ENCODE measurements around the gene VPS33A.
"Not testable (repeated sequence)": the region's sequence is repeated elsewhere in the genome, so short reads cannot be mapped to it uniquely, and the experiment has no call there.

Gene VPS33A

DNA sequence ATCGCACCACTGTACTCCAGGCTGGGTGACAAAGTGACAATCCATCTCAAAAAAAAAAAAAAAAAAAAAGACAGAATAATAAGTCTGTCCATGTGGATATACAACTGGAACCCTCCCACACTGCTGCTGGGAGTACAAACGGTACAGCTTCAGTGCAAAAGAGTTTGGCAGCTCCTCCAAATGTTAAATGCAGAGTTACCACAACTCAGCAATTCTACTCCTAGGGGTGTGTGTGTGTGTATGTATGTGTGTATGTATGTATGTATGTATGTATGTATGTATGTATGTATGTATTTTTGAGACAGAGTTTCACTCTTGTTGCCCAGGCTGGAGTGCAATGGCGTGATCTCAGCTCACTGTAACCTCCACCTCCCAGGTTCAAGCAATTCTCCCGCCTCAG, 7.4 kb downstream of the VPS33A start:
- not testable (repeated sequence) for H3K4me3 ChIP-seq (ENCODE audit: low read length in 2 of 2); H3K27ac ChIP-seq (ENCODE audit: low read length); H3K9me3 ChIP-seq (ENCODE audit: control insufficient read depth in 2 of 2, low read length in 2 of 2); H3K9ac ChIP-seq (ENCODE audit: low read length in 2 of 2); H3K27me3 ChIP-seq (ENCODE audit: control insufficient read depth in 1 of 2, insufficient read depth in 2 of 2, low read length in 2 of 2); H3K4me1 ChIP-seq (ENCODE audit: control insufficient read depth, insufficient read depth, low read length)
- H3K36me3 ChIP-seq (ENCODE audit: control insufficient read depth in 2 of 2, insufficient read depth in 2 of 2, low read length in 2 of 2), result peaks cover 23 to 28% of the 10 kb centered on the region in 2 donors

DNA sequence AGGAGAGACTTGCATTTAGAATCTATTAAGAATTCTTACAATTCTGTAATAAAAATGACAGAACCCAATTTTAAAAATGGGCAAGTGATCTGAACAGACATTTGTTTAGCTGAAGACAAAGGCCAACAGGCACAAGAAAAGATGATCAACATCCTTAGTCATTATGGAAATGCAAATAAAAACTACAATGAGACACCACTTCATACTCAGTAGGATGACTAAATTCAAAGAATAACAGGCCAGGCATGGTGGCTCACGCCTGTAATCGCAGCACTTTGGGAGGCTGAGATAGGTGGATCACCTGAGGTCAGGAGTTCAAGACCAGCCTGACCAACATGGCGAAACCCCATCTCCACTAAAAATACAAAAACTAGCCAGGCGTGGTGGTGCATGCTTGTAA, 7.8 kb downstream of the VPS33A start:
- H3K36me3 ChIP-seq (ENCODE audit: control insufficient read depth in 2 of 2, insufficient read depth in 2 of 2, low read length in 2 of 2), result peaks cover 20 to 28% of the 10 kb centered on the region in 2 donors
- not testable (repeated sequence) for H3K4me1 ChIP-seq (ENCODE audit: control insufficient read depth, insufficient read depth, low read length); H3K4me3 ChIP-seq (ENCODE audit: low read length in 2 of 2); H3K27me3 ChIP-seq (ENCODE audit: control insufficient read depth in 1 of 2, insufficient read depth in 2 of 2, low read length in 2 of 2); H3K9ac ChIP-seq (ENCODE audit: low read length in 2 of 2); H3K9me3 ChIP-seq (ENCODE audit: control insufficient read depth in 2 of 2, low read length in 2 of 2); H3K27ac ChIP-seq (ENCODE audit: low read length)

- Histone ChIP-seq H3K27ac (ENCODE audit: low read length) (no peak overlapping the region), H3K27me3 (ENCODE audit: control insufficient read depth in 1 of 2, insufficient read depth in 2 of 2, low read length in 2 of 2) (no peaks in the 10 kb centered on the region), H3K9me3 (ENCODE audit: control insufficient read depth in 2 of 2, low read length in 2 of 2) (no peaks in the 10 kb centered on the region), H3K4me1 (ENCODE audit: control insufficient read depth, insufficient read depth, low read length) (no peaks in the 10 kb centered on the region), H3K36me3 (ENCODE audit: control insufficient read depth in 2 of 2, insufficient read depth in 2 of 2, low read length in 2 of 2) (peaks cover 7 to 24% of the 10 kb centered on the region in 2 donors), H3K4me3 (ENCODE audit: low read length in 2 of 2) (no peak overlapping the region), H3K9ac (ENCODE audit: low read length in 2 of 2) (no peak overlapping the region)
Observed at GRCh38 chr12:122250536-122250935, 15.8 kb downstream of the VPS33A start.

DNA sequence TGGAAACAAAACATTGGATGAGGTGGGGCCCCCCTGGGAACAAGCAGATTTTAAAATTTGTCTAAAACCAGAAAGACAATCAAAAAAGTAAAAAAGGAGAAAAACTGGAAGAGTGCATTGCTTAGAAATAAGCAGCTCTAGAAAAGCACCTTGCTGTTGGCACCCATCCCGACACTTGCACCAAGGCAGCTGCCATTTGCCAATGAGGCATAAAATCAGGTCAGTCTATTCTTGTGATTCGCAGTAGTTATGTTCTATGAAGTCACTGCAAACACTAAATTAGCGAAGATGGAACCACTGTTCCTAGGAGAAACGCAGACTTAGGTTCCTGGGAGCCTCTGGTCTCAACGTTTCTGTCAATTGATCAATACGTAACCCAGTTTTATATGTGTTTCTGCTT, 16.2 kb downstream of the VPS33A start:
- Histone ChIP-seq H3K9ac (ENCODE audit: low read length in 2 of 2) (no peak overlapping the region), H3K27me3 (ENCODE audit: control insufficient read depth in 1 of 2, insufficient read depth in 2 of 2, low read length in 2 of 2) (no peaks in the 10 kb centered on the region), H3K36me3 (ENCODE audit: control insufficient read depth in 2 of 2, insufficient read depth in 2 of 2, low read length in 2 of 2) (peaks cover 7 to 24% of the 10 kb centered on the region in 2 donors), H3K4me3 (ENCODE audit: low read length in 2 of 2) (no peak overlapping the region), H3K4me1 (ENCODE audit: control insufficient read depth, insufficient read depth, low read length) (no peaks in the 10 kb centered on the region), H3K27ac (ENCODE audit: low read length) (no peak overlapping the region), H3K9me3 (ENCODE audit: control insufficient read depth in 2 of 2, low read length in 2 of 2) (no peaks in the 10 kb centered on the region)

DNA sequence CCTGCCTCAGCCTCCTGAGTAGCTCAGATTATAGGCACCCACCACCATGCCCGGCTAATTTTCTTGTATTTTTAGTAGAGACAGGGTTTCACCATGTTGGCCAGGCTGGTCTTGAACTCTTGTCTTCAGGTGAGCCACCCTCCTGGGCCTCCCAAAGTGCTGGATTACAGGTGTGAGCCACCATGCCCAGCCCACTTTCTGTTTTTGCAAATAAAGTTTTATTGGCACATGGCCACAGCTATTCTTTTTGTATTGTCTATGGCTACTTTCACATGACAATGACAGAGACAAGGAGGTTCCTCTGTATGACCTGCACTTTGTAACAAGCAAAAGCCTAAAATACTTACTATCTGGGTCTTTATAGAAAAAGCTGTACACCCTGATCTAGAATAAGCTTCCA, 20.7 kb downstream of the VPS33A start:
- H3K36me3 ChIP-seq (ENCODE audit: control insufficient read depth in 2 of 2, insufficient read depth in 2 of 2, low read length in 2 of 2), result peaks cover 8 to 34% of the 10 kb centered on the region in 2 donors

GRCh38 chr12:122244565-122245371, 21.5 kb downstream of the VPS33A start:
- H3K9ac ChIP-seq (ENCODE audit: low read length in 2 of 2), result no peak overlapping the region
- peaks cover 6 to 29% of the 10 kb centered on the region in 2 donors for H3K36me3 ChIP-seq (ENCODE audit: control insufficient read depth in 2 of 2, insufficient read depth in 2 of 2, low read length in 2 of 2)
- no peak overlapping the region for H3K27ac ChIP-seq (ENCODE audit: low read length)
- no peaks in the 10 kb centered on the region for H3K9me3 ChIP-seq (ENCODE audit: control insufficient read depth in 2 of 2, low read length in 2 of 2)
- no peak overlapping the region for H3K4me3 ChIP-seq (ENCODE audit: low read length in 2 of 2)
- H3K4me1 ChIP-seq (ENCODE audit: control insufficient read depth, insufficient read depth, low read length), result no peaks in the 10 kb centered on the region
- H3K27me3 ChIP-seq (ENCODE audit: control insufficient read depth in 1 of 2, insufficient read depth in 2 of 2, low read length in 2 of 2), result no peaks in the 10 kb centered on the region

More for the DNA sequence above, 20.7 kb downstream of the VPS33A start:
- Histone ChIP-seq H3K4me3 (ENCODE audit: low read length in 2 of 2) (no peak overlapping the region), H3K27ac (ENCODE audit: low read length) (no peak overlapping the region), H3K9me3 (ENCODE audit: control insufficient read depth in 2 of 2, low read length in 2 of 2) (no peaks in the 10 kb centered on the region), H3K9ac (ENCODE audit: low read length in 2 of 2) (no peak overlapping the region), H3K27me3 (ENCODE audit: control insufficient read depth in 1 of 2, insufficient read depth in 2 of 2, low read length in 2 of 2) (no peaks in the 10 kb centered on the region), H3K4me1 (ENCODE audit: control insufficient read depth, insufficient read depth, low read length) (no peaks in the 10 kb centered on the region)

GRCh38 chr12:122243965-122244364, 22.3 kb downstream of the VPS33A start:
- Histone ChIP-seq H3K9me3 (ENCODE audit: control insufficient read depth in 2 of 2, low read length in 2 of 2) (no peaks in the 10 kb centered on the region), H3K4me1 (ENCODE audit: control insufficient read depth, insufficient read depth, low read length) (no peaks in the 10 kb centered on the region), H3K36me3 (ENCODE audit: control insufficient read depth in 2 of 2, insufficient read depth in 2 of 2, low read length in 2 of 2) (peaks cover 3 to 29% of the 10 kb centered on the region in 2 donors), H3K27ac (ENCODE audit: low read length) (no peak overlapping the region), H3K9ac (ENCODE audit: low read length in 2 of 2) (no peak overlapping the region), H3K4me3 (ENCODE audit: low read length in 2 of 2) (no peak overlapping the region), H3K27me3 (ENCODE audit: control insufficient read depth in 1 of 2, insufficient read depth in 2 of 2, low read length in 2 of 2) (no peaks in the 10 kb centered on the region)

DNA sequence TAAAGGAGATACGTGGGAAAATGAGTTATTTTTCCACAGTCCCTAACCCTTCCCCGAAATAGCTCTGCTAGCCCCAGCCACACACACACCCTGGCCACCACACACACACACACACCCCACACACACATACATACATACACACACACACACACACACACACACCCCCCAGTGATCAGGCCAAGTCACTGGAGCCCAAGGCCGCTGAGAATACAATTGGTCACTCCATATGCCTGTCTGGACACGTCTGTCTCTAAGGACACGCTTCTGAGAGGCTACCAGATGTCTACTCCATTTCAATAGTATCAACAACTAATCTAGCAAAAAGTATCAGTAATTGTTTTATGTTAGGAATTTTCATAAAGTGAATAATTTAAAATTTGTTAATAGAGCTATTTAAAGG, 27.4 kb downstream of the VPS33A start:
- Histone ChIP-seq H3K9me3 (ENCODE audit: control insufficient read depth in 2 of 2, low read length in 2 of 2) (no peaks in the 10 kb centered on the region), H3K27me3 (ENCODE audit: control insufficient read depth in 1 of 2, insufficient read depth in 2 of 2, low read length in 2 of 2) (no peaks in the 10 kb centered on the region), H3K27ac (ENCODE audit: low read length) (no peak overlapping the region), H3K9ac (ENCODE audit: low read length in 2 of 2) (no peak overlapping the region), H3K36me3 (ENCODE audit: control insufficient read depth in 2 of 2, insufficient read depth in 2 of 2, low read length in 2 of 2) (peaks cover 12 to 38% of the 10 kb centered on the region in 2 donors), H3K4me3 (ENCODE audit: low read length in 2 of 2) (no peak overlapping the region), H3K4me1 (ENCODE audit: control insufficient read depth, insufficient read depth, low read length) (no peaks in the 10 kb centered on the region)

DNA sequence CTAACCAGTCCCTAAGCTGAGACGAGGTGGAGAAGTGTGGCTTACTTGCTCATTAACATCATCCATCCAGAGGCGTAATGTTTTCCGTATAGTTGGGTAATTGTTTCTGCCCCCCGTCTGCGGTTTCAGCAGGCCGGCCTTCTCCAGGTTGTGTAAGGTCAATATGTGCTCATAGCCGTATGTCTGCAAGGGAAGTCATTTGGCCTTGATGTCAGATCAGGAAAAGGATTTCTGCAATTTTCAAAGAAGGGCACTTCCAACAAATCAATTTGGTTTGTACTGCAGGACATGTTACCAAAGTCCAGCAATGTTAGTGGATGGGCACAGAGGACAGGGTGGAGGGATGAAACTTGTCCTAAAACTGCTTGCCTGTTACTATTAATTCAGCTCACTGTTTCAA, 30.6 kb downstream of the VPS33A start:
- Histone ChIP-seq H3K9ac (ENCODE audit: low read length in 2 of 2) (no peak overlapping the region), H3K4me3 (ENCODE audit: low read length in 2 of 2) (no peak overlapping the region), H3K27ac (ENCODE audit: low read length) (no peak overlapping the region), H3K9me3 (ENCODE audit: control insufficient read depth in 2 of 2, low read length in 2 of 2) (no peaks in the 10 kb centered on the region), H3K27me3 (ENCODE audit: control insufficient read depth in 1 of 2, insufficient read depth in 2 of 2, low read length in 2 of 2) (no peaks in the 10 kb centered on the region), H3K4me1 (ENCODE audit: control insufficient read depth, insufficient read depth, low read length) (no peaks in the 10 kb centered on the region), H3K36me3 (ENCODE audit: control insufficient read depth in 2 of 2, insufficient read depth in 2 of 2, low read length in 2 of 2) (peaks cover 28 to 43% of the 10 kb centered on the region in 2 donors)

DNA sequence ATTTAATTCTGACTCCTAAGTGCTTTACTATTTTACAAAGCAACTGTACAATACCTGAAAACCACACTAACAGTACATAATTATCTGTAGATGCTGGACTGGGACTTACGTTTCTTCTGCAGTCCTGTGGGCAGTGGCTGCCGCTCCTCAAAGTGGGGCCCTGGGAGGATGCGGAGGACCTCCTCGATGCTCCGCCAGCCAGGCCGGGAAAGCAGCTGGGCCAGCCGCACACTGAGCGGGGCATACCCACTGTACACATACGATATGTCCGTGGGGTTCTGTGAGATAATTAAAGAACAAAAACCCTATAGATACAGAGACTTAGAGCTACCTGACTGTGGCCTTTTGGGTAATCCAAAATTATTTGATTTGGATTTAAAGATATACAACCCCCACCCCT, 33.6 kb downstream of the VPS33A start:
- Histone ChIP-seq H3K27ac (ENCODE audit: low read length) (no peak overlapping the region), H3K4me3 (ENCODE audit: low read length in 2 of 2) (no peak overlapping the region), H3K36me3 (ENCODE audit: control insufficient read depth in 2 of 2, insufficient read depth in 2 of 2, low read length in 2 of 2) (peaks cover 25 to 46% of the 10 kb centered on the region in 2 donors), H3K27me3 (ENCODE audit: control insufficient read depth in 1 of 2, insufficient read depth in 2 of 2, low read length in 2 of 2) (no peaks in the 10 kb centered on the region), H3K9me3 (ENCODE audit: control insufficient read depth in 2 of 2, low read length in 2 of 2) (no peaks in the 10 kb centered on the region), H3K4me1 (ENCODE audit: control insufficient read depth, insufficient read depth, low read length) (no peaks in the 10 kb centered on the region), H3K9ac (ENCODE audit: low read length in 2 of 2) (no peak overlapping the region)

DNA sequence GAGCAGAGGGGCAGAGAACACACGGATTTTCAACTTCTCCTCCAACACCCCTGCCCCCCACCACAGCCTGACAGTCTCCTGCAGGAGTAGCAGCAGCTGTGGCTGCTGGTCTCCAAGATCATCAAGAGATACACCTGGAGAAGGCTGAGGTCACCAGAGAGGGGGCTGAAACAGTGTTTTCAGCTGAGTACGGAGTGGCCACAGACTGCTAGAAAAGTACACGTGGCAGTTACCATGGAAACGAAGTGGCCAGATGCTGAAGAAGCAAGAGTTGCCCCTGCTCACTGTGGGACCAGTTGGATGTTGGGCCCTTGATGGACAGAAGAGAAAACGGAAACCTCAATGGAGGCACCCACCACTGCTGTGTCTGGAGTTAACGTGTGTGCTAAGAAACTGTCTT, 35.5 kb downstream of the VPS33A start:
- H3K9me3 ChIP-seq (ENCODE audit: control insufficient read depth in 2 of 2, low read length in 2 of 2), result no peaks in the 10 kb centered on the region
- no peak overlapping the region for H3K27ac ChIP-seq (ENCODE audit: low read length)
- H3K27me3 ChIP-seq (ENCODE audit: control insufficient read depth in 1 of 2, insufficient read depth in 2 of 2, low read length in 2 of 2), result no peaks in the 10 kb centered on the region
- H3K4me3 ChIP-seq (ENCODE audit: low read length in 2 of 2), result no peak overlapping the region
- peaks cover 7% of the 10 kb centered on the region for H3K4me1 ChIP-seq (ENCODE audit: control insufficient read depth, insufficient read depth, low read length)
- no peak overlapping the region for H3K9ac ChIP-seq (ENCODE audit: low read length in 2 of 2)
- H3K36me3 ChIP-seq (ENCODE audit: control insufficient read depth in 2 of 2, insufficient read depth in 2 of 2, low read length in 2 of 2), result peaks cover 23 to 39% of the 10 kb centered on the region in 2 donors
